AG04450 (cell line): ENCODE data around the gene HECW1. TPM values are rescaled to one million over a fixed set of nuclear protein-coding genes. Genes with fewer than 3 reads are reported as not detected.
A peak's percentile ranks its signal among the peaks of the same experiment; 100 is the strongest.

Experiments used
- CTCF ChIA-PET: fragments of 300-600, 350-600 bp; formaldehyde crosslinking; extraction: SDS; loops from one replicate; lab custom pipeline; 2022; ENCODE audit warnings: antibody characterized with exemption, inconsistent platforms; lab: Charles Lee
- POLR2A ChIA-PET: fragments of 350-600 bp; formaldehyde crosslinking; extraction: SDS; loops from one replicate; lab custom pipeline; 2021; ENCODE audit warnings: antibody characterized with exemption, inconsistent platforms; lab: Yijun Ruan, JAX
- DNase-seq: peaks from one replicate; pipeline ENCODE4 v3.0.0-alpha.2; 2011; ENCODE audit warnings: low read depth, low spot score
- H3K27ac ChIP-seq: one replicate; pipeline ENCODE4 v1.5.1; 2012; ENCODE audit warnings: low read depth, low read length, control low read depth
- H3K27me3 ChIP-seq: one replicate; pipeline ENCODE4 v1.6.0; 2012; ENCODE audit warnings: low read length; ENCODE audit not compliant: control insufficient read depth, insufficient read depth
- H3K4me3 ChIP-seq: 2 replicates; pipeline ENCODE4 v1.5.1; 2011; ENCODE audit warnings: mild to moderate bottlenecking, low read depth, low read length, control low read depth
- H3K9me3 ChIP-seq: 2 replicates; pipeline ENCODE4 v1.5.1; 2012; ENCODE audit warnings: low read length; ENCODE audit not compliant: control insufficient read depth, insufficient read depth
- polyA plus RNA-seq: library from polyadenylated mRNA; depleted of rRNA; stranded (reverse); fragments of >200 nt; gene quantifications from 2 replicates; pipeline ENCODE4 v1.2.3, GENCODE V29; 2011
- TF ChIP-seq, protein P1 (sequence below): IDR thresholded peaks from 2 replicates; pipeline ENCODE4 v1.5.1; 2011; ENCODE audit warnings: low read depth, low read length, control low read depth, inconsistent platforms

Gene HECW1
- polyA plus RNA-seq, 1 experiment = 2.6 TPM

DNA sequence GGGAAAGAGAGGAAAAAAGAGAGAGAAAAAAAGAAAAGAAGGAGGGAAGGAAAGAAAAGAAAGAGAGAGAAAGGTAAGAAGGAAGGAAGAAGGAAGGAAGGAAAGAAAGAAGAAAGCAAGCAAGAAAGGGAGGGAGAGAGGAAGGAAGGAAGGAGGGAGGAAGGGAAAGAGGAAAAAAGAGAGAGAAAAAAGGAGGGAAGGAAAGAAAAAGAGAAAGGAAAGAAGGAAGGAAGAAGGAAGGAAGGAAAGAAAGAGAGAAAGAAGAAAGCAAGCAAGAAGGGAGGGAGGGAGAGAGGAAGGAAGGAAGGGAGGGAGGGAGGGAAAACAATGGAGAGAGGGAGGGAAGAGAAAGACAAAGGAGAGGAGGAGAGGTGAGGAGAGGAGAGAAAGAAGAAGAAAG is 135.3 kb downstream of the HECW1 start:
- TF ChIP-seq, protein P1, sequence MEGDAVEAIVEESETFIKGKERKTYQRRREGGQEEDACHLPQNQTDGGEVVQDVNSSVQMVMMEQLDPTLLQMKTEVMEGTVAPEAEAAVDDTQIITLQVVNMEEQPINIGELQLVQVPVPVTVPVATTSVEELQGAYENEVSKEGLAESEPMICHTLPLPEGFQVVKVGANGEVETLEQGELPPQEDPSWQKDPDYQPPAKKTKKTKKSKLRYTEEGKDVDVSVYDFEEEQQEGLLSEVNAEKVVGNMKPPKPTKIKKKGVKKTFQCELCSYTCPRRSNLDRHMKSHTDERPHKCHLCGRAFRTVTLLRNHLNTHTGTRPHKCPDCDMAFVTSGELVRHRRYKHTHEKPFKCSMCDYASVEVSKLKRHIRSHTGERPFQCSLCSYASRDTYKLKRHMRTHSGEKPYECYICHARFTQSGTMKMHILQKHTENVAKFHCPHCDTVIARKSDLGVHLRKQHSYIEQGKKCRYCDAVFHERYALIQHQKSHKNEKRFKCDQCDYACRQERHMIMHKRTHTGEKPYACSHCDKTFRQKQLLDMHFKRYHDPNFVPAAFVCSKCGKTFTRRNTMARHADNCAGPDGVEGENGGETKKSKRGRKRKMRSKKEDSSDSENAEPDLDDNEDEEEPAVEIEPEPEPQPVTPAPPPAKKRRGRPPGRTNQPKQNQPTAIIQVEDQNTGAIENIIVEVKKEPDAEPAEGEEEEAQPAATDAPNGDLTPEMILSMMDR = no peak
- Histone ChIP-seq H3K9me3 (no peaks in the 10 kb centered on the region), H3K4me3 (no peak overlapping the region), H3K27ac (no peak overlapping the region), H3K27me3 (no peaks in the 10 kb centered on the region)
- no peak for DNase-seq
- CTCF ChIA-PET = interaction anchor here (1.3 kb wide), 1 partner anchor 306 kb away, joined by 7 read pairs; no protein-coding TSS in a partner anchor
- POLR2A ChIA-PET = no interaction called here

DNA sequence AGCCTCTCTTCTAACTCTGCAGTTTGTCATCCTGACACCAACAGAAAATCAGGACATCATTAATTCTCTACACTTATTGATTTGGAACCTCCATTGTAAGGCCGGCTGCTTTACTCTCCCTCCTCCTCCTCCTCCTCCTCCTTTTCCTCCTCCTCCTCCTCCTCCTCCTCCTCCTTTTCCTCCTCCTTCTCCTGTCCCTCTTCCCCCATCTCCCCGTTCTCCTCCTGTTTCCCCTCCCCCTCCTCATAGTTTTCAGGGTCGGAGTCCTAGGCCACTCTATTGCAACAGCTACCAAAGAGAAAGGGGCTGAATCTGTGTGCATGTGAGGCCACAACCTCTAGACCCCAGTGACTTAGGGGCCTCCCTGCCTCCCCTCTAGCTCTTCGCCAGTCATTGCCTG is 136.1 kb downstream of the HECW1 start:
- ChIA-PET POLR2A (interaction anchor here (1.2 to 1.9 kb wide), 3 partner anchors 15 to 316 kb away, joined by 6 to 10 read pairs (median 7); partner anchors contain the start of genes MRPL32 and PSMA2), CTCF (interaction anchor here (0.6 to 5.2 kb wide), 4 partner anchors 14 to 307 kb away, joined by 3 to 61 read pairs (median 5); no protein-coding TSS in a partner anchor)
- Histone ChIP-seq H3K9me3 (no peaks in the 10 kb centered on the region), H3K27ac (peak overlapping the region; percentile 97), H3K4me3 (peak overlapping the region; percentile 55), H3K27me3 (no peaks in the 10 kb centered on the region)
- DNase-seq = no peak
- TF ChIP-seq, protein P1 = no peak

DNA sequence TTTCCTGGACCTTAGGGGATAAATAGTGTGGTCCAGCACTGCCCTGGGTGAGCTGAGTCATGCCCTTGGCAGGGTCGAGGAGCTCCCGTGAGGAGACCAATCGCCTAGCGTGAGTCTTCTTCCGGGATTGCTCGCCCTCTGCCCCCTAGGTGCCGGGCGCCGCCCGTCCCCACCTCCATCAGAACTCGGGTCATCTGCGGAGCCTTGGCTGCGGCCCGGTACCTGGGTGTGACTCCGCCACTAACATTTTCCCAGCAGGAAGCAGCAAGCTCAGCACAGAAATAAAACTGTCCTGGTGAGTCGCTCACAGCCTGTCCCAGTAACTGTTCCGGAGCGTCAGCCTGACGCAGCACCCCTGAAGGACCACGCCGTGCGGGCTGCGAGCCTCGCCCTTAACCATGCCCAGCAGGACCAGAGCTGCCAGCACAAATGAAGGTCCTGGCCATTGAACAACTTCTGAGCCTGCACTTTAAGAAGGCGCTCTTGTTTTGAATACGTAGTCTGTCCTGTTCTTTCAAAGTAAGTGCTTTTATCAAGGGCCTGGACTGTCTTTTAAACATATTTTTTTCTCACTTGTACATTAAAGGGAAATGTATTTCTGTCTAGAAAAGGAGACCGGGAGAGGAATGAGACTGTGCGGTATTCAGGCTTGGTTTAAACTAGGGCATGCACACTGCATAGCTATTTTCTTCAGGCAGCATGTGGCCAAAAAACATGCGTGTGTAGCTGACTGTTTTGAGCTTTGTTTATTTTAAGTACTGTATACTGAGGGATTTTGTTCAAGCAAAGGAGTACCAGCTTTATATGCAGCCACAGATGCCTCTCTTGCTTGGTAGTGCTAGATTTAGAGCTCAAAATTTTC is 136.7 kb downstream of the HECW1 start:
- TF ChIP-seq, protein P1 = no peak
- peak; percentile 70 for DNase-seq
- CTCF ChIA-PET = interaction anchor here (0.6 to 5.2 kb wide), 7 partner anchors 13 to 326 kb away, joined by 3 to 61 read pairs (median 3); no protein-coding TSS in a partner anchor
- POLR2A ChIA-PET = interaction anchor here (0.7 to 1.9 kb wide), 8 partner anchors 12 to 317 kb away, joined by 3 to 10 read pairs (median 4); partner anchors contain the start of genes MRPL32 and PSMA2
- Histone ChIP-seq H3K27me3 (no peaks in the 10 kb centered on the region), H3K4me3 (peak overlapping the region; percentile 55), H3K9me3 (no peaks in the 10 kb centered on the region), H3K27ac (peak overlapping the region; percentile 97)

DNA sequence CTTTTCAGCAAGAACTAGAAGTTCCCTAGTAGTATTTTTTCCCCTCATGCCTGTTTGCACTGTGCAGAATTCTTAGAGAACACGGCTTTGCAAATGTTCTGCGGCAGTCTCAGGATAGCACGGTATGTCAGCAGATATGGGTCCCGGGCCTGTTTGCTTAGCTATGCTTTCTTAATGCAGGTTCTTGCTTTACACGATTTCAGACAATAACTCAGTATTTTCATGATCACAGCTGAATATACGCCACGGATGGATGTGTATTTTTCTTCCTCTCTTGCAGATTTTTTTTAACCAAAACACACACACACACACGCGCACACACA is 137.3 kb downstream of the HECW1 start:
- H3K4me3 ChIP-seq = peak overlapping the region; percentile 38
- CTCF ChIA-PET = interaction anchor here (1.2 to 5.2 kb wide), 3 partner anchors 12 to 205 kb away, joined by 3 to 61 read pairs (median 7); no protein-coding TSS in a partner anchor
- peak overlapping the region; percentile 97 for H3K27ac ChIP-seq

More for the DNA sequence above, 137.3 kb downstream of the HECW1 start:
- H3K9me3 ChIP-seq = no peaks in the 10 kb centered on the region
- H3K27me3 ChIP-seq = no peaks in the 10 kb centered on the region
- TF ChIP-seq, protein P1 = no peak
- no peak for DNase-seq
- POLR2A ChIA-PET = interaction anchor here (0.7 to 1.9 kb wide), 7 partner anchors 11 to 317 kb away, joined by 3 to 10 read pairs (median 4); partner anchors contain the start of genes MRPL32 and PSMA2
